CD4-positive, alpha-beta T cell treated with Interleukin-6 at 100 ng/mL for 8 hours (primary cell): ENCODE measurements around the gene SHROOM3.
"Not testable (repeated sequence)": the region's sequence is repeated elsewhere in the genome, so short reads cannot be mapped to it uniquely, and the experiment has no call there.

Source experiments
- DNase-seq: peaks from one replicate; pipeline ENCODE4 v3.0.0-alpha.2; 2020; ENCODE audit warnings: mixed read lengths, low spot score

SHROOM3 gene

DNA sequence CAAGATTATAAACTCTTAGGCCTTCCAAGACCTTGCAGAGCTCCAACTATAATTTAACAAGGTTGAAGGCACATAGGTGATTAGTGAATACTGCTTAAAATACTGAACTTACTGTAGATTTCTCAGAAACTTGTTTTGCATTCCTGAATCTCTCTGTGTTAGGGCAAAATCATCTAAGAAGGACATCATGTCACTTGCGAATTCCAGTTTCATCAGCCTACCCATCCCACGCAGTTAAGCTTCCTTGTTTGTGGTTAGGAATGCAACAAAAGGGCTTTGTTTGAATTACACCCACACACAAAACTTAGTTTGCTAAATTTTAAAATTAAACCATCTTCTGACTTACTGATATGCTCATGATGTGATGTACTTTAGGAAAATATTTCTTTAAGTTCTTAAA, 288.9 kb downstream of the SHROOM3 start:
- DNase-seq, result no peak

GRCh38 chr4:76725039-76725438, 290.0 kb downstream of the SHROOM3 start:
- DNase-seq, result no peak

DNA sequence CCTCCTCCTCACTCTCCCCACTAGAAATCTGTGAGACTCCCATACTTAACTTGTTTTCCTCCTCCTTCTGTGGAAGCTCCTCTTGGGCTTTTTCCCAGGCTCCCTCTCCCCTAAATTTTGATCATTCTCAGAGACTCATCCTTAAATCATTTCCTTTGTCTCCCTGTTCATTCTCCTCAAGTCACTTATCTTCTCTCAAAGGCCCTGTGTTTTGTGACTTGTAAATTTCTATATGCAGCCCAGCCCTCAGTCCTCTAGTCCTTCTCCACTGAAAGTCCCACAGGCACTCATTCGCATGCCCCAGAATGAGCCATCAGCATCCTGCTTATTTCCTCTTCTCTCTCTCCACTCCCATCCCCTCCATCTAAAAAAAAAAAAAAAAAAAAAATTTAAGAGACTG, 291.1 kb downstream of the SHROOM3 start:
- no peak for DNase-seq

DNA sequence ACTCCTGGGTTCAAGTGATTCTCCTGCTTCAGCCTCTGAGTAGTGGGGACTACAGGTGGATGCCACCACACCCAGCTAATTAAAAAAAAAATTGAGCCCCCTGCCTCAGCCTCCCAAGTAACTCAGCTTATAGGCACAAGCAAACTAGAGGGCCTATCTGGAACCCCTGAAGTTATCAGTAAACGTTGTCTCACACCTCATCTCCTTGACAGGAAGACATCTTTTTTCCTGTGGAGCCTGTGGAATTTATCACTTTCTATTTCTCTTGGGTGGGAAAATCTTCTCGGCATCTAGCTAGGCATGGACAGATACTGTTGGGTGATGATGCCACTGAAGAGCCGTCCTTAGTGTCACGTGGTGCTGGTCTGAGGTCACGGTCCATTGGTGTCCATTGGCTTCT, 291.6 kb downstream of the SHROOM3 start:
- no peak for DNase-seq

- not testable (repeated sequence) for DNase-seq
Observed at GRCh38 chr4:76727934-76728333, 292.9 kb downstream of the SHROOM3 start.

GRCh38 chr4:76729460-76729859, 294.4 kb downstream of the SHROOM3 start:
- DNase-seq, result no peak

- no peak for DNase-seq
Observed at GRCh38 chr4:76729980-76730379, 295.0 kb downstream of the SHROOM3 start.

DNA sequence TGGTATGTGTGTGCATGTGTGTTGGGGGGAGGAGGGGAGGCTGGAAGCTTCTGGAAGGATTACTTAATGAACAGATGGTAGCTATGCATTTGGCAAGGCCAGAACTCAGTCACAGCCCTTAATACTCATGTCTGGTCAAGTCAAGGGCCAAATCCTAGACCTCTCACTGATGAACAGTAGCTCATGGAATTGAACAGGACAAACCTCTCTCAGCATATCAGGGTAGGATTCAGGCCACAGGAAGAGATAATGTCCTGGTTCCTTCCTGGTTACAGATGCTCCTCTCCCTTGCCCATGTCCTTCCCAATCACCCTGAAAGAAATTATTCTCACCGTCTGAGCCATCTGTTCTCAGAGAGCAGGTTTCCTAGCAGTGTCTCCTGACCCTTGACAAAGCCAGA, 297.2 kb downstream of the SHROOM3 start:
- no peak for DNase-seq

GRCh38 chr4:76733068-76733771, 298.2 kb downstream of the SHROOM3 start:
- DNase-seq, result no peak

DNA sequence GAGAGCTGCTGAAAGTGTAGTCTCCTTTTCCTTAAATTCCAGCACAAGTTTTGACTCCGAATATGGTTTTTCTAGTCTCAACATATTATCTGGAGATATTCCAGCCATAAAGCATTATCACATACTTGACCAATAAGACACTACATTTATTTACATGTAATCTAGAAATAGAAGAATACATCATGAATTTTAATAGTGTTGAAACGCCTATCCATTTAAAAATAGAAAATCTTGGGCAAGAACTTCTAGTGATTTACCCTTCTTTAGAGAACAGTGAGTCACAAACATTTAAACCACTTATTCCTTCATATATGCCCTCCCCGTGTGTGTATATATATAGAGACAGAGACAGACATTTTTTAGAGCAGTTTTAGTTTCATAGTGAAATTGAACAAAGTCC, 301.4 kb downstream of the SHROOM3 start:
- no peak for DNase-seq

- DNase-seq, result no peak
Observed at GRCh38 chr4:76737180-76737579, 302.2 kb downstream of the SHROOM3 start.

GRCh38 chr4:76737771-76738085, 302.7 kb downstream of the SHROOM3 start:
- DNase-seq, result no peak

DNA sequence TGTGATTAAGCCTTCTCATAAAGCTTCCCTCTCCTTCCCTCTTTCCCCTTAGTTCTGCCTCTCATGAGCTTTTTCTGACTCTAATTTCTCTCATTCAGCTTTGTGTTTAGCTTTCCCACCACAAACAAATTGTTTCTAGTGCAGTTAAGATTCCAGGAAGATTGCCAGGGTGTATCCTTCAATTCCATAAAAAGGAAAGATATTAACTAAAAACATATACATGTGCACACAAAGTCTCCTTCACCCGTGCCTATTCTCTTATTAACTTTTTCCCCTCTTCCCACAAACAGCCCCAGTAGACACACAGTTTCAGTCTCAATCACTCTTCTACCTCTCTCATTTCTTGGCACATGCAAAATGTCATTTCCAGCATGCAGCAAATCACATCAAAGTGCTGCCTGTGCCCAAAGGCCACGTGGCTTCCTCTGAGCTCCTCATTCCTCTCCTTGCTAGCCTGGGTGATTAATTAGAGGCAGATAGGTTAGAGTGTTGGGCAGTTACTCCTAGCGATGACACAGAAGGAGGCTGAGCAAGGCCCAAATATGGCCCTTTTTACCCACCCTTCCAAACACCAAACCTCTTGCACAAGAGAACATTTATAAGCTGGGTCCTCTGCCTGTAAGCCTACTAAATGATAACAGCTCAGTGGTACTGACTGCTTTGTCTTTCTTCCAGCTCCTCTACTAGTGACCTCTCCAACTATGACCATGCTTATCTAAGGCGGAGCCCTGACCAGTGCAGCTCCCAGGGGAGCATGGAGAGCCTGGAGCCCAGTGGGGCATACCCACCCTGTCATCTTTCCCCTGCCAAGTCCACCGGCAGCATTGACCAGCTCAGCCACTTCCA, 303.3 kb downstream of the SHROOM3 start:
- no peak for DNase-seq

- no peak for DNase-seq
Observed at GRCh38 chr4:76740192-76740591, 305.2 kb downstream of the SHROOM3 start.

- no peak for DNase-seq
Observed at GRCh38 chr4:76740866-76741662, 306.0 kb downstream of the SHROOM3 start.

GRCh38 chr4:76741663-76742020, 306.6 kb downstream of the SHROOM3 start:
- no peak for DNase-seq

DNA sequence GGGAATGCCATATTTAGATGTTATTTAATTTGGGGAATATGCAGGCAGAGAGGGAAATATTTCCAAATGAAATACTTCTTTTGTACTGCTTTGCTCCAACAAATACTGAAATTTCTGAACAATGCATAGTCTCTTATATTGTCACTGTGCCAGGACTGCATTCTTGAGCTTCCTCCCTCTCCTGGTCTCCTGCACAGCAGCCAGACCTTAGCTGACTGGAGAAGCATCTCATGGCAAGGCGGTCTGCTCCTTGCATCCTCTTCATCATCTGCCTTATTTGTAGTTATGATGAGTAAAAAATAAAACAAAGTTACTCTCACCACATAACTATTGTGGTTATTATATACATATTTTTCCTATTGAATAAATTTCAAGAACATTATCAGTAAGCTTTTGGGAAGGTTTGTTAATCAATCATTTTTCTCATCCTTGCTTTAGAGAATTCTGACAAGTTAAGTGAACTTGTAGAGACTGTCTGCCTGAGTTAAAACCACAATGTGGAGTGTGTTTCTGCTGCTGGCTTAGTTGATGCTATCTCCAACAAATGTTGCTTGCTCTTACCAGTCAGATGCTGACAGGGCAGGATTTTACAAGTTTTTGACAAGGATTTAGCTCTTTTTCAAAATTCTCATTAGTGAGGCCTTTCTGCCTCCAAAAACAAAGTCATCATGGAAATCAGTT, 309.4 kb downstream of the SHROOM3 start:
- DNase-seq, result no peak

GRCh38 chr4:76745240-76745639, 310.2 kb downstream of the SHROOM3 start:
- no peak for DNase-seq

DNA sequence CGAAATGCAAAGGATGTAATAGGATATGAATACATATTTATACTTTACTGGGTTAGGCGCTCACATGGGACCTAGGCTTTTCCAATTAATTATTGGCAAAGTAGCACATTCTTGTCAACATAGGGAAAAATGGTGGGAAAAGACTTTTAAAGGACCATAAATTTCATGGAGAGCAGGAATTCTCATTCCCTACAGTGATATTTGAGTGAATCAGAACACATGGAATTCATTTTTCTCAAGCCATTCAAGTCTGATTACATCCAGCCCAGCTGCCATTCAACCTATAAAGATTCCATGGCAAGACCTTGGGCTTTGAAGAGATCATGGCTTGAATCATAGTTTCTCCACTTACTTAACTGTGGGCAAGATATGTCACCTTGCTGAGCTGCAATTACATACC, 312.5 kb downstream of the SHROOM3 start:
- no peak for DNase-seq

GRCh38 chr4:76748649-76749048, 313.6 kb downstream of the SHROOM3 start:
- DNase-seq, result no peak

- DNase-seq, result no peak
Observed at GRCh38 chr4:76749355-76749754, 314.3 kb downstream of the SHROOM3 start.

DNA sequence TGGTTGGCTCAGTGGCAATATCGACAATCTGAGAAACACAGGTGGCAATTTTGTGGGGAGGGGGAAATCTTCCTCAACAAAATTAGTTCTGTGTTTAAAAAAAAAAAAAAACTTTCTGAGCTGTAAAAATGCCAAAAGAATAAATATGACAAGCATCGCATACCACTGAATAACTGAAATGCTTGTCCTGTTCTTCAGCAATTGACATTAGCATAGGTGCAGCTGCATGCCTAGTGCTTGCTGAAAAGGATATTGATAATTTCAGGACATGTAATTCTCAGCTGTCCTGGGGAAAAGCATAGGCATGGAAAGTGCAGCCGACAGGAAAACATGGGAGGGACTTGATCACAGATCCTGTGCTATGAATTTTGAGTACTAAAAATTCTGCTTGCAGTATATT, 315.7 kb downstream of the SHROOM3 start:
- DNase-seq, result no peak
